Kidney tubule cell (primary cell): Measurements from ENCODE around the gene SLC37A3.
A peak's percentile ranks its signal among the peaks of the same experiment; 100 is the strongest.
"Not testable (repeated sequence)": the region's sequence is repeated elsewhere in the genome, so short reads cannot be mapped to it uniquely, and the experiment has no call there.

ENCODE experiments used
- DNase-seq: peaks from one replicate; pipeline ENCODE4 v3.0.0-alpha.2; 2018; ENCODE audit warnings: low spot score

Gene SLC37A3

GRCh38 chr7:140312141-140312846 is 86.0 kb downstream of the SLC37A3 start:
- DNase-seq, result no peak

- DNase-seq, result not testable (repeated sequence)
These were observed 87.2 kb downstream of the SLC37A3 start for GRCh38 chr7:140311128-140311527.

GRCh38 chr7:140310337-140311002 is 87.9 kb downstream of the SLC37A3 start:
- no peak for DNase-seq

GRCh38 chr7:140308060-140308459 is 90.3 kb downstream of the SLC37A3 start:
- DNase-seq, result no peak

GRCh38 chr7:140304191-140304799 is 94.0 kb downstream of the SLC37A3 start:
- DNase-seq, result peak; percentile 10

- no peak for DNase-seq
These were observed 97.8 kb downstream of the SLC37A3 start for GRCh38 chr7:140300243-140301136.

GRCh38 chr7:140298213-140298612 is 100.1 kb downstream of the SLC37A3 start:
- no peak for DNase-seq

- no peak for DNase-seq
These were observed 101.1 kb downstream of the SLC37A3 start for GRCh38 chr7:140297192-140297591.

- DNase-seq, result no peak
These were observed 103.0 kb downstream of the SLC37A3 start for GRCh38 chr7:140295224-140295738.

GRCh38 chr7:140294454-140294853 is 103.9 kb downstream of the SLC37A3 start:
- DNase-seq, result no peak

GRCh38 chr7:140292438-140292837 is 105.9 kb downstream of the SLC37A3 start:
- DNase-seq, result no peak

GRCh38 chr7:140289804-140290203 is 108.5 kb downstream of the SLC37A3 start:
- DNase-seq, result no peak

- DNase-seq, result no peak
These were observed 110.3 kb downstream of the SLC37A3 start for GRCh38 chr7:140287988-140288387.

- DNase-seq, result no peak
These were observed 112.4 kb downstream of the SLC37A3 start for GRCh38 chr7:140285938-140286337.

- DNase-seq, result peak; percentile 44
These were observed 114.3 kb downstream of the SLC37A3 start for GRCh38 chr7:140284062-140284461.
